GM18951 (cell line): ENCODE measurements around the gene SLC46A2.

Experiments
- POLR2A ChIP-seq: IDR thresholded peaks from 4 replicates; pipeline ENCODE4 v1.6.1; 2011; ENCODE audit warnings: mild to moderate bottlenecking; ENCODE audit not compliant: insufficient read length, insufficient read depth; ENCODE audit errors: extremely low read depth
- in situ Hi-C: fragments of 300-500 bp; cut with MboI; formaldehyde crosslinking; loops from one replicate; pipeline ENCODE4 v1.12.0; 2022; ENCODE audit warnings: low sequenced_read_pairs, mixed read lengths, inconsistent platforms; ENCODE audit not compliant: unreplicated experiment

The SLC46A2 gene

GRCh38 chr9:112860451-112860850, 30.2 kb downstream of the SLC46A2 start:
- TF ChIP-seq POLR2A: no peak
- in situ Hi-C loops: no loop called here

- TF ChIP-seq POLR2A: no peak
- in situ Hi-C loops: no loop called here
Measured at GRCh38 chr9:112858625-112859147, 32.0 kb downstream of the SLC46A2 start.

- in situ Hi-C loops: no loop called here
- no peak for TF ChIP-seq POLR2A
Measured at GRCh38 chr9:112858005-112858404, 32.7 kb downstream of the SLC46A2 start.

GRCh38 chr9:112856843-112857242, 33.8 kb downstream of the SLC46A2 start:
- no peak for TF ChIP-seq POLR2A
- in situ Hi-C loops: no loop called here

GRCh38 chr9:112856200-112856599, 34.5 kb downstream of the SLC46A2 start:
- in situ Hi-C loops: no loop called here
- no peak for TF ChIP-seq POLR2A

GRCh38 chr9:112854657-112855056, 36.0 kb downstream of the SLC46A2 start:
- in situ Hi-C loops: no loop called here
- TF ChIP-seq POLR2A: no peak

GRCh38 chr9:112853882-112854585, 36.6 kb downstream of the SLC46A2 start:
- TF ChIP-seq POLR2A: no peak
- in situ Hi-C loops: no loop called here

- in situ Hi-C loops: no loop called here
- no peak for TF ChIP-seq POLR2A
Measured at GRCh38 chr9:112852741-112853504, 37.8 kb downstream of the SLC46A2 start.

GRCh38 chr9:112850840-112851239, 39.8 kb downstream of the SLC46A2 start:
- TF ChIP-seq POLR2A: no peak
- in situ Hi-C loops: no loop called here

GRCh38 chr9:112849363-112849922, 41.2 kb downstream of the SLC46A2 start:
- no peak for TF ChIP-seq POLR2A
- in situ Hi-C loops: no loop called here

GRCh38 chr9:112848316-112849151, 42.1 kb downstream of the SLC46A2 start:
- no peak for TF ChIP-seq POLR2A
- in situ Hi-C loops: no loop called here

- TF ChIP-seq POLR2A: no peak
- in situ Hi-C loops: no loop called here
Measured at GRCh38 chr9:112846528-112847488, 43.9 kb downstream of the SLC46A2 start.
